ENCODE results near the gene LRRTM1.
A peak's percentile ranks its signal among the peaks of the same experiment; 100 is the strongest.

LRRTM1 gene, protein sequence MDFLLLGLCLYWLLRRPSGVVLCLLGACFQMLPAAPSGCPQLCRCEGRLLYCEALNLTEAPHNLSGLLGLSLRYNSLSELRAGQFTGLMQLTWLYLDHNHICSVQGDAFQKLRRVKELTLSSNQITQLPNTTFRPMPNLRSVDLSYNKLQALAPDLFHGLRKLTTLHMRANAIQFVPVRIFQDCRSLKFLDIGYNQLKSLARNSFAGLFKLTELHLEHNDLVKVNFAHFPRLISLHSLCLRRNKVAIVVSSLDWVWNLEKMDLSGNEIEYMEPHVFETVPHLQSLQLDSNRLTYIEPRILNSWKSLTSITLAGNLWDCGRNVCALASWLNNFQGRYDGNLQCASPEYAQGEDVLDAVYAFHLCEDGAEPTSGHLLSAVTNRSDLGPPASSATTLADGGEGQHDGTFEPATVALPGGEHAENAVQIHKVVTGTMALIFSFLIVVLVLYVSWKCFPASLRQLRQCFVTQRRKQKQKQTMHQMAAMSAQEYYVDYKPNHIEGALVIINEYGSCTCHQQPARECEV

DNA sequence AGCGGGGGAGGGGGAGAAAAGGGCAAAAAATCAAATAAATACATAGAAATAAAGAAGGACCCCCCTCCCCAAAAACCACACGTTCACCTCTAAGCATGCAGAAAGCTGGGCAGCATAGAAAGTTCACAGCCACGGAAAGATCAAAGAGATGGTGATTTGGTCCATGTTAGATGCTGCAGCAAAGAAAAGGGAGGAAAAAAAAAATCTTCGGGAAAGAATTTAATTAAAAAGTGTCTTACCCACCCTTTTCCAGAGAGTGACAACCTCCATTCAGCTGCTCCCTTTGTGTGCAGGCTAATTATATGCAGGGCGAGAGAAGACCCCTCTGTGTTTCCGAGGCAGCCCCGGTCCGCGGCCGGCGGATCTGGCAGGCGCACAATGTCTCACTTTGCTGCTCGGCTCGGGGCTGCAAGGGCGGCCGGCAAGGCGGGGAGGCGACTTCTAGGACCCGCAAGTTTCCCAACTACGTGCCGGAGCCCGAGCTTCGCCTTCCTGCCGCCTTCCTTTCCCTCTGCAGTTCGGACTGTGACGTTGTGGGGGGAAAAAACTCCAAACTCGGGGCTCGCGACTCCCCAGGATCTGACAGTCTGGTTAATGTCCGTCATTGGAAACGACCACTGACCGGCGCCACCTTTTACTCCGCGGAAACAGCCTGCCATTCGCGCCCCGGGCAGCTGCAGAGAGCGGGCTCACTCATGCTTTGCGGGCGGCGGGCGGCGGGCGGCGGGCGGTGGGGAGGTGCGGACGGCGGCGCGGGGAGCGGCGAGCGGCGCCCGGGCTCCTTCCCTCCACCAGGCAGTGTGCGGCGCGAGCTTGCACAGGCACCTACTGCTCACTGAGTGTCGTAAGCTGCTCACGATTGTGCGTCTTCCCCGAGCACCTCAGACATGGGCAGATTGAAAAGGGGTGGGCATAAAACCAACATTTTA, at the start of gene LRRTM1:
LRRTM1 (minus strand) TSS at position 844 of the 929 bp plus-strand sequence. CDS start 933 bp downstream, outside the sequence.
- DNase-seq (ENCODE audit: low read depth): no peak

- no peak for DNase-seq (ENCODE audit: low read depth)
These were observed 46.7 kb upstream of the LRRTM1 start for GRCh38 chr2:80351231-80351630.

DNA sequence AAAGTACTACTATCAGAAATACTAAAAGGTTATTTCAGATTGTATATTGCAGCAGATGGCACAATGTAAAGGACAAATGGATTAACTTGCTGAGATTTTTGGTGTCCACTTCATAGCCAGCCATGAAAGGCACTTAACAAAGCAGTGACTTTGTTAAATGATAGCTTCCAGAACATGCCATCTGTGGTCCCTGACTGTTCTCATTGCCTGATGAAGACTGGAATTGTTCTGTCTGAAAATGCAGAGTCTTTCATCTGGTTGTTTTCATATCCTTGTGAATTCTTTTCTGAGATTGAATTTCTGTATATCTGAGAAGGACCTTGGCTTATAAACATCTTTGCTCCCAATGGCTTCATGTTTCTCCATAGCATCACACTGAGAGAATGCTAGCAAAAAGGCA, 44.4 kb upstream of the LRRTM1 start:
- DNase-seq (ENCODE audit: low read depth): no peak

- DNase-seq (ENCODE audit: low read depth): no peak
These were observed 43.5 kb upstream of the LRRTM1 start for GRCh38 chr2:80348078-80348477.

GRCh38 chr2:80340022-80340421, 35.5 kb upstream of the LRRTM1 start:
- DNase-seq (ENCODE audit: low read depth): no peak

DNA sequence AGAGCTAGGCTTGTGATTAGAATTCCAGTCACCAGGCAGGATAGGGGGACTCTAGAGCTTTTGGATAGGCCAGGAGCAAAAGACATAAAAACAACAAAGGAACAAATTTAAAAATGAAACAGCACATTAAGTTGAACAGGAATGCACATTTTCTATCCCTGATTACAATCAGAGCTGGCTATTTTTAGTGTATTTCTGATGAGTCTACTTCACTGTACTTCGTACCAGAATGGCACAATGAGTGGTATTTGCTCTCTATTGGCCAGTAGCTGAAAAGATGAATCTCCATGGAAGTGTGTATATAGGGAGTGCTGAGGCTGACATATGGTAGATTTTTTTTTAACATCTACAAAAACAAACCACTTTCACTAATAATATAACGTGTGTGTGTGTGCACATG, 34.2 kb upstream of the LRRTM1 start:
- DNase-seq (ENCODE audit: low read depth): no peak

DNA sequence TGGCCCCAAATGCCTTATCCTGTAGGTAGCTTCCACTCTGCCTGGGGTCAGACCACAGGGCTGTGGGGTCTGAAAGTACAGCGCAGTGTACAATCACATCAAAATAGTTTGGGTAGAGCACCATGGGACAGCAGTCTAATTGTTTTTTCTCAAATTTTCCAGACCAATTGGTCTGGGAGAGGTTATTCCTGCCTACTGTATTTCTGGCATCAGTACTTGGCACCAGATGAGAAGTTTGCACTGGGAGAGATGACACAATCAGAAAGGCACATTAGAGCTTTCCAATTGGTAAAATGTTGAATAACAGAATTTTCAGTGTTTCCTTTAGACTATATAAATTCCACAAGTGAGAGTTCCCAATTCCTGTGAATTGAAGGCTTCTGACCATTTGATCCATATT, 30.9 kb upstream of the LRRTM1 start:
- no peak for DNase-seq (ENCODE audit: low read depth)

GRCh38 chr2:80333886-80334285, 29.3 kb upstream of the LRRTM1 start:
- no peak for DNase-seq (ENCODE audit: low read depth)

GRCh38 chr2:80330527-80331450, 26.2 kb upstream of the LRRTM1 start:
- DNase-seq (ENCODE audit: low read depth): no peak

DNA sequence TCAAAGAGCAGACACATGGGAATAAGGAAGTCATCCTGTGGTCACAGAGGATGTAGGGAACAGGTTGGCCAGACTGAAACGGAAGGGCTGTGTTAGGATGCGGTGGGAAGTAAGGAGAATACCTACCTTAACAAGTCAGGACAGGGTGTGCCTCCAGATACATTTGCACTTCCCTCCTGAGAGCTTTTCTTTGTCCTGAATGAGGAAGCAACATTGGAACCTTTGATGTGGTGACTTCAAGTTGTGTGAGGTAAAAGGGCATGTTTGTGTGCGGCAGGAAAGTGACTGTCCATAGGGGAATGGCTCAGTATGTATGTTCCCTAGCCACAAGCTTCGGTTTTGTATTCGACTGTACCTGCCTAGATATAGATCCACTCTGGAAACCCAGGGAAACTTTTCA, 24.9 kb upstream of the LRRTM1 start:
- no peak for DNase-seq (ENCODE audit: low read depth)

GRCh38 chr2:80328159-80328571, 23.6 kb upstream of the LRRTM1 start:
- DNase-seq (ENCODE audit: low read depth): no peak

DNA sequence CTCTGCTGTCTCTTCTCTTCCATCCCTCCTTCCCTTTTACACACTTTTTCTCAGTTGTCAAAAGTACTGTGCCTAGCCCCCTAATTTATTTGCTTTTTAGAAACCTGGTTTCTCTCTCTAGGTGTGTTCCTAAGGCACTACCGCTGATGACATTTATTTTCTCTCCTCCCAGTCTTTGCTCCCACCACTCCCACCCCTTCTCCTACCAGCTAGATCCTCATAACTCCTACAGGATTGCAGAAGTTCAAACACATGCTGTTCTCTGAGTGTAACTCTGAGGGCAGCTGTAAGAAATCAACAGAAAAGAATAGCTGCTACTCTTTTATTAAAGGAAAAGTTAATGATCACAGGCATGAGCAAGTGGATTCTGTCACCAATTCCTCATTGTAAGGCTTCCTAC, 22.3 kb upstream of the LRRTM1 start:
- no peak for DNase-seq (ENCODE audit: low read depth)

GRCh38 chr2:80326214-80326613, 21.7 kb upstream of the LRRTM1 start:
- peak; percentile 21 for DNase-seq (ENCODE audit: low read depth)

DNA sequence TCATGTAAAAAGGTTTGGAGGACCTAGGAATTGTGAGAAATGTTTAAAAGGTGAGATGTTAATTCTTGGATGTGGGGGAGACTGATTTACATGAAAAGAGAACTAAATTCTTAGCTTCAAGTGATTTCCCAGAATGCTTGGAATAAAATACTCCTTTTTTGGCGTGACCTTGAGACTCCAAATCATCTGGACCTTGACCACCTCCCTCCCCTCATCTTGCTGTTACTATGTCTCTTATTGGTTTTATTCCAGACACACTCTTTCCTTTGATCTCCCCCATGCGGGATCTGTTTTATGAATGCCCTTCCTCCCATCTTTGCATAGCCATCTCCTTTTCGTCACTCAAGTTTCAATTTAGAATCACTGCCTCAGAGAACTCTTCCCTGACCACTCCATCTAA, 20.0 kb upstream of the LRRTM1 start:
- DNase-seq (ENCODE audit: low read depth): no peak

DNA sequence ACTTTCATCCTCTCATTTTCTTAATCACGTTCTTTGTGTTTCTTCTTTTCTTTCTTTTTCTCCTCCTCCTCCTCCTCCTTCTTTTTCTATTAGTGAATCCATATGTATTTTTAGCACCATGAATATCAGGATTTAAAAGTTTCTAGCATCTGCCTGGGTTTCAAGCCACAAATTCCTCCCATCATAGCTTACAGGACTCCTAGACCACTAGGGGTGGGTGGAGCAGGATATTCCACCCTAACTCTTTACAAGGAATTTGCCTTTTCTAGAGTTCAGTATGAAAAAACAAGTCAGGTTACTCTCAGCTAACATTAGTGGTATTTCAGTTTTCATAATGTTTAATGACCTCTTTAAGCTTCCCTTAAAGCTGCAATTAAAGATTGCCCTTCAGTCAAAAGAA, 19.1 kb upstream of the LRRTM1 start:
- no peak for DNase-seq (ENCODE audit: low read depth)

DNA sequence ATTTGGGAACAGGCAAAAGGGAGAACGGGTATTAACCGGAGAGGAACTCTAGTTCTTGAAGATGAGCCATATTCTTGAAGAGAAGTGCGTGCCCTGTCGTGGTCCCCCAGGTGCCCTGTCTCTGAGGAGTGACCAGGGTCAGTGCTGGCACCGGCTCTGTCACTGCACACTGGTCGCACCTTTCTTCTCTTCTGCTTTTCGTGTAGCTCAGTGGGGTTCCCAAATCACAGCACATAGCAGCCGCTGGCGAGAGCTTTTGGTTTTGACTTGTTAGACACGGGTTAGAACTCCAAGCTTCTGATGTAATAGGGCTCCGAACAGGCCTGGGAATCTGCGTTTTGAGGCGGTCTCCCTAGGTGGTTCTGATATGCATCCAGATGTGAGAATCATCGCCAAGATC, 18.4 kb upstream of the LRRTM1 start:
- DNase-seq (ENCODE audit: low read depth): no peak

GRCh38 chr2:80322311-80322920, 17.9 kb upstream of the LRRTM1 start:
- DNase-seq (ENCODE audit: low read depth): no peak

- DNase-seq (ENCODE audit: low read depth): no peak
These were observed 7.8 kb upstream of the LRRTM1 start for GRCh38 chr2:80312282-80312839.

- no peak for DNase-seq (ENCODE audit: low read depth)
These were observed 6.8 kb upstream of the LRRTM1 start for GRCh38 chr2:80311304-80311703.

DNA sequence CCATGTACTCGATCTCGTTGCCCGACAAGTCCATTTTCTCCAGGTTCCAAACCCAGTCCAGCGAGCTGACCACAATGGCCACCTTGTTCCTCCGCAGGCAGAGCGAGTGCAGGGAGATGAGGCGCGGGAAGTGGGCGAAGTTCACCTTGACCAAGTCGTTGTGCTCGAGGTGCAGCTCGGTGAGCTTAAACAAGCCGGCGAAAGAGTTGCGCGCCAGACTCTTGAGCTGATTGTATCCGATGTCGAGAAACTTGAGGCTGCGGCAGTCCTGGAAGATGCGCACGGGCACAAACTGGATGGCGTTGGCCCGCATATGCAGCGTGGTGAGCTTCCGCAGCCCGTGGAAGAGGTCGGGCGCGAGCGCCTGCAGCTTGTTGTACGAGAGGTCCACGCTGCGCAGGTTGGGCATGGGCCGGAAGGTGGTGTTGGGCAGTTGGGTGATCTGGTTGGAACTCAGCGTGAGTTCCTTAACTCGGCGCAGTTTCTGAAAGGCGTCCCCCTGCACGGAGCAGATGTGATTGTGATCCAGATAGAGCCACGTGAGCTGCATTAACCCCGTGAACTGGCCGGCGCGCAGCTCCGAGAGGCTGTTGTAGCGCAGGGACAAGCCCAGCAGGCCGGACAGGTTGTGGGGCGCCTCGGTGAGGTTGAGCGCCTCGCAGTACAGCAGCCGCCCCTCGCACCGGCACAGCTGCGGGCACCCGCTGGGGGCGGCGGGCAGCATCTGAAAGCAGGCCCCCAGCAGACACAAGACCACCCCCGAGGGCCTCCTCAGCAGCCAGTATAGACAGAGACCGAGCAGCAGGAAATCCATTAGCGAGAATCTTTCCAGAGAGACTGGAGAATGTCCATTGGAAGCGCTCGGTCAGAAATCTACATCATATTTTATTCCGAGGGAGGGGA, 1.3 kb downstream of the LRRTM1 start:
- DNase-seq (ENCODE audit: low read depth): no peak

Measured in fibroblast of the conjunctiva (primary cell).